Activated CD4-positive, alpha-beta T cell treated with anti-CD3 and anti-CD28 coated beads for 1 hour (primary cell): ENCODE results near the gene RPLP2.

Source experiments
- DNase-seq: peaks from one replicate; pipeline ENCODE4 v3.0.0-alpha.2; 2020

Gene RPLP2

GRCh38 chr11:826836-827145 lies 17.0 kb downstream of the RPLP2 start:
- DNase-seq = no peak

- DNase-seq = no peak
Measured at GRCh38 chr11:827146-827896, 17.6 kb downstream of the RPLP2 start.

GRCh38 chr11:827897-828192 lies 18.1 kb downstream of the RPLP2 start, which contains the start of gene CRACR2B:
Gene CRACR2B, plus strand, starts transcription at chr11:827919. Its CDS starts 689 bp downstream, at chr11:828608.
- DNase-seq = no peak

- DNase-seq = no peak
Measured at GRCh38 chr11:828506-829175, 18.9 kb downstream of the RPLP2 start.

GRCh38 chr11:829176-829846 lies 19.5 kb downstream of the RPLP2 start:
- DNase-seq = no peak

GRCh38 chr11:829847-830294 lies 20.1 kb downstream of the RPLP2 start:
- no peak for DNase-seq

GRCh38 chr11:830295-831117 lies 20.7 kb downstream of the RPLP2 start:
- DNase-seq = peak; percentile 32

GRCh38 chr11:831118-831864 lies 21.5 kb downstream of the RPLP2 start:
- DNase-seq = no peak

GRCh38 chr11:831961-832528 lies 22.3 kb downstream of the RPLP2 start:
- DNase-seq = no peak

GRCh38 chr11:832529-833113 lies 22.9 kb downstream of the RPLP2 start, which contains the start of gene CD151:
Gene CD151, plus strand, starts transcription at chr11:832952. Its CDS starts 3,118 bp downstream, at chr11:836070.
- peak; percentile 32 for DNase-seq

- DNase-seq = no peak
Measured at GRCh38 chr11:833114-833791, 23.5 kb downstream of the RPLP2 start.

- no peak for DNase-seq
Measured at GRCh38 chr11:833849-834311, 24.1 kb downstream of the RPLP2 start.

- DNase-seq = no peak
Measured at GRCh38 chr11:834371-835316, 24.9 kb downstream of the RPLP2 start.

GRCh38 chr11:836274-836673 lies 26.5 kb downstream of the RPLP2 start:
- DNase-seq = no peak

- DNase-seq = no peak
Measured at GRCh38 chr11:836700-837099, 26.9 kb downstream of the RPLP2 start.

- no peak for DNase-seq
Measured at GRCh38 chr11:837189-837989, 27.6 kb downstream of the RPLP2 start.

GRCh38 chr11:837990-838307 lies 28.2 kb downstream of the RPLP2 start:
- no peak for DNase-seq

- no peak for DNase-seq
Measured at GRCh38 chr11:838441-839279, 28.9 kb downstream of the RPLP2 start.
